ENCODE results near the gene RIN3.

The RIN3 gene

GRCh38 chr14:92651758-92652406 is 138.3 kb downstream of the RIN3 start:
- peak; percentile 49 to 61 for DNase-seq

- DNase-seq: no peak
Measured at GRCh38 chr14:92652413-92653151, 139.0 kb downstream of the RIN3 start.

GRCh38 chr14:92653162-92653651 is 139.6 kb downstream of the RIN3 start:
- no peak for DNase-seq

GRCh38 chr14:92654239-92654901 is 140.8 kb downstream of the RIN3 start:
- no peak for DNase-seq

- no peak for DNase-seq
Measured at GRCh38 chr14:92655419-92656201, 142.0 kb downstream of the RIN3 start.

GRCh38 chr14:92656306-92657081 is 142.9 kb downstream of the RIN3 start:
- no peak for DNase-seq

GRCh38 chr14:92657457-92658142 is 144.0 kb downstream of the RIN3 start:
- no peak for DNase-seq

- no peak for DNase-seq
Measured at GRCh38 chr14:92658160-92658559, 144.6 kb downstream of the RIN3 start.

GRCh38 chr14:92658684-92659083 is 145.1 kb downstream of the RIN3 start:
- no peak for DNase-seq

- DNase-seq: no peak
Measured at GRCh38 chr14:92659765-92660561, 146.4 kb downstream of the RIN3 start.

GRCh38 chr14:92660571-92660970 is 147.0 kb downstream of the RIN3 start:
- no peak for DNase-seq

GRCh38 chr14:92663049-92663448 is 149.5 kb downstream of the RIN3 start:
- DNase-seq: no peak

- DNase-seq: no peak
Measured at GRCh38 chr14:92665661-92666110, 152.1 kb downstream of the RIN3 start.

GRCh38 chr14:92666251-92666650 is 152.7 kb downstream of the RIN3 start:
- no peak for DNase-seq

- peak in 1 of 2 experiments; percentile 45 for DNase-seq
Measured at GRCh38 chr14:92668276-92668973, 154.8 kb downstream of the RIN3 start.

- no peak for DNase-seq
Measured at GRCh38 chr14:92670160-92670559, 156.6 kb downstream of the RIN3 start.

- no peak for DNase-seq
Measured at GRCh38 chr14:92670643-92671366, 157.2 kb downstream of the RIN3 start.

GRCh38 chr14:92673601-92674150 is 160.1 kb downstream of the RIN3 start:
- DNase-seq: no peak

- DNase-seq: no peak
Measured at GRCh38 chr14:92675421-92675820, 161.8 kb downstream of the RIN3 start.
